GM23338 (cell line): ENCODE results near the gene CYP51A1. TPM values are rescaled to one million over a fixed set of nuclear protein-coding genes. Genes with fewer than 3 reads are reported as not detected.

Experiments
- ATAC-seq: fragments of 200-7000 bp; cut with Tn5 transposase; 3 replicates; pipeline ENCODE4 v1.9.1; 2020
- DNase-seq: peaks from one replicate; pipeline ENCODE4 v3.0.0-alpha.2; 2015; ENCODE audit warnings: low spot score
- H2AFZ ChIP-seq: fragments of 200-600 bp; sonication (generic); 2 replicates; pipeline ENCODE4 v1.8.0; 2016; ENCODE audit warnings: antibody characterized with exemption, mild to moderate bottlenecking, moderate library complexity
- H3F3A ChIP-seq: fragments of 200-600 bp; sonication (generic); replicated peaks from 2 replicates; pipeline ENCODE4 v1.8.0; 2017; ENCODE audit warnings: antibody characterized with exemption, mixed run types, low read depth
- H3K27ac ChIP-seq: fragments of 200-600 bp; sonication (generic); 2 replicates; pipeline ENCODE4 v1.6.1; 2016; ENCODE audit warnings: low read depth
- H3K27me3 ChIP-seq: fragments of 200-600 bp; sonication (generic); 2 replicates; pipeline ENCODE4 v1.8.0; 2016; ENCODE audit warnings: mild to moderate bottlenecking, mixed run types, moderate library complexity; ENCODE audit not compliant: insufficient read depth
- H3K36me3 ChIP-seq: fragments of 200-600 bp; sonication (generic); 2 replicates; pipeline ENCODE4 v1.8.0; 2016; ENCODE audit warnings: mild to moderate bottlenecking; ENCODE audit not compliant: insufficient read depth
- H3K4me1 ChIP-seq: fragments of 200-600 bp; sonication (generic); 2 replicates; pipeline ENCODE4 v1.8.0; 2016; ENCODE audit warnings: mild to moderate bottlenecking, moderate library complexity; ENCODE audit not compliant: insufficient read depth
- H3K4me2 ChIP-seq: fragments of 200-600 bp; sonication (generic); 2 replicates; pipeline ENCODE4 v1.7.1; 2017; ENCODE audit warnings: mixed run types
- H3K4me3 ChIP-seq: fragments of 200-600 bp; sonication (generic); 2 replicates; pipeline ENCODE4 v1.6.1; 2016; ENCODE audit warnings: mixed run types
- H3K79me2 ChIP-seq: fragments of 200-600 bp; sonication (generic); replicated peaks from 2 replicates; pipeline ENCODE4 v1.8.0; 2017; ENCODE audit warnings: mild to moderate bottlenecking; ENCODE audit not compliant: insufficient read depth
- H3K9me2 ChIP-seq: fragments of 200-600 bp; sonication (generic); 2 replicates; pipeline ENCODE4 v1.8.0; 2017; ENCODE audit not compliant: insufficient read depth
- H4K20me1 ChIP-seq: fragments of 200-600 bp; sonication (generic); replicated peaks from 2 replicates; pipeline ENCODE4 v1.8.0; 2017; ENCODE audit warnings: mild to moderate bottlenecking; ENCODE audit not compliant: insufficient read depth
- H3K27ac Mint-ChIP-seq: 2 replicates; pipeline ENCODE4 v1.8.0; 2020; ENCODE audit warnings: inconsistent platforms, mild to moderate bottlenecking, moderate library complexity, mixed read lengths
- H3K27me3 Mint-ChIP-seq: 3 replicates; pipeline ENCODE4 v1.8.0; 2022; ENCODE audit warnings: low read depth, mild to moderate bottlenecking, moderate library complexity, mixed read lengths, inconsistent platforms; ENCODE audit not compliant: insufficient read depth, poor library complexity
- H3K36me3 Mint-ChIP-seq: 3 replicates; pipeline ENCODE4 v1.8.0; 2021; ENCODE audit warnings: low read depth, mild to moderate bottlenecking, inconsistent platforms, moderate library complexity, mixed read lengths
- H3K4me1 Mint-ChIP-seq: 3 replicates; pipeline ENCODE4 v1.8.0; 2020; ENCODE audit warnings: mild to moderate bottlenecking, inconsistent platforms, mixed read lengths
- H3K4me3 Mint-ChIP-seq: 3 replicates; pipeline ENCODE4 v1.8.0; 2021; ENCODE audit warnings: moderate library complexity, mild to moderate bottlenecking, inconsistent platforms, mixed read lengths
- H3K9me3 Mint-ChIP-seq: 3 replicates; pipeline ENCODE4 v1.8.0; 2020; ENCODE audit warnings: moderate library complexity, mild to moderate bottlenecking, inconsistent platforms, mixed read lengths
- CREB1 ChIP-seq: fragments of 250-450 bp; sonication (Bioruptor Pico); IDR thresholded peaks from 2 replicates; pipeline ENCODE4 v1.5.0; 2020; ENCODE audit warnings: low read depth, mild to moderate bottlenecking, moderate library complexity
- CTCF ChIP-seq, 2 experiments: fragments of 200-600 bp in 1 of 2; sonication (generic) in 1 of 2; conservative IDR thresholded peaks; 2 replicates each; pipeline versions ENCODE4 v1.5.1 to v1.6.1; 2016 to 2017; ENCODE audit warnings: antibody characterized with exemption in 2 of 2, low read depth in 2 of 2, mild to moderate bottlenecking in 2 of 2, moderate library complexity in 1 of 2
- ETS1 ChIP-seq: IDR thresholded peaks from 2 replicates; pipeline ENCODE4 v1.6.1; 2016; ENCODE audit warnings: antibody characterized with exemption
- EZH2 ChIP-seq: fragments of 200-600 bp; sonication (generic); IDR thresholded peaks from one replicate; pipeline ENCODE4 v1.8.0; 2017; ENCODE audit warnings: antibody characterized with exemption, mild to moderate bottlenecking, low read depth; ENCODE audit not compliant: unreplicated experiment
- EZH2phosphoT487 ChIP-seq: fragments of 200-600 bp; sonication (generic); IDR thresholded peaks from one replicate; pipeline ENCODE4 v1.8.1; 2018; ENCODE audit warnings: antibody characterized with exemption; ENCODE audit not compliant: unreplicated experiment
- JUNB ChIP-seq: IDR thresholded peaks from one replicate; pipeline ENCODE4 v1.6.1; 2016; ENCODE audit warnings: antibody characterized with exemption; ENCODE audit not compliant: unreplicated experiment
- NANOG ChIP-seq: IDR thresholded peaks from 2 replicates; pipeline ENCODE4 v1.6.1; 2016; ENCODE audit warnings: antibody characterized with exemption, borderline replicate concordance
- POLR2AphosphoS5 ChIP-seq: IDR thresholded peaks from 2 replicates; pipeline ENCODE4 v1.6.1; 2016; ENCODE audit warnings: antibody characterized with exemption, low read depth
- STAT1 ChIP-seq: IDR thresholded peaks from one replicate; pipeline ENCODE4 v1.6.1; 2016; ENCODE audit warnings: antibody characterized with exemption; ENCODE audit not compliant: unreplicated experiment
- ZNF114 ChIP-seq: fragments of 250-450 bp; sonication (Bioruptor Pico); IDR thresholded peaks from 2 replicates; pipeline ENCODE4 v1.5.0; 2020; ENCODE audit warnings: mild to moderate bottlenecking, moderate library complexity
- ZNF331 ChIP-seq: fragments of 250-450 bp; sonication (Bioruptor Pico); IDR thresholded peaks from 2 replicates; pipeline ENCODE4 v1.5.0; 2020; ENCODE audit warnings: low read depth, mild to moderate bottlenecking, moderate library complexity
- polyA plus RNA-seq: library from polyadenylated mRNA; unstranded; fragments of >200 nt; fragmentation: Nextera tagmentation; extraction: Ambion mirVana; gene quantifications from 2 replicates; pipeline ENCODE4 v1.2.1, GENCODE V29; 2016
- total RNA-seq: library from RNA; depleted of rRNA; stranded (reverse); fragments of >200 nt; shearing (Covaris generic); gene quantifications from 2 replicates; pipeline ENCODE4 v1.2.3, GENCODE V29; 2014
- TF ChIP-seq, protein P1 (sequence below): fragments of 250-450 bp; sonication (Bioruptor Pico); IDR thresholded peaks from 2 replicates; pipeline ENCODE4 v1.5.0; 2020; ENCODE audit warnings: mild to moderate bottlenecking, moderate library complexity
- TF ChIP-seq, protein P2 (sequence below): IDR thresholded peaks from one replicate; pipeline ENCODE4 v1.6.1; 2018; ENCODE audit warnings: antibody characterized with exemption; ENCODE audit not compliant: unreplicated experiment

Gene CYP51A1
- total and polyA plus RNA-seq, 2 experiments from 2014 or later = 65.6 to 163 TPM

- no peaks in the 10 kb centered on the region for H3K4me1 Mint-ChIP-seq
- no peaks in the 10 kb centered on the region; the same call in 1 of the 2 replicates for H4K20me1 ChIP-seq
- no peak for TF ChIP-seq ETS1
- no peak for TF ChIP-seq CTCF (conservative IDR thresholded peaks at IDR 0.05; ENCODE audit: low read depth in 2 of 2)
- no peak for TF ChIP-seq EZH2
- no peak for TF ChIP-seq ZNF331 (CRISPR knock-in tag)
- no peak for TF ChIP-seq EZH2phosphoT487
- TF ChIP-seq, protein P1, sequence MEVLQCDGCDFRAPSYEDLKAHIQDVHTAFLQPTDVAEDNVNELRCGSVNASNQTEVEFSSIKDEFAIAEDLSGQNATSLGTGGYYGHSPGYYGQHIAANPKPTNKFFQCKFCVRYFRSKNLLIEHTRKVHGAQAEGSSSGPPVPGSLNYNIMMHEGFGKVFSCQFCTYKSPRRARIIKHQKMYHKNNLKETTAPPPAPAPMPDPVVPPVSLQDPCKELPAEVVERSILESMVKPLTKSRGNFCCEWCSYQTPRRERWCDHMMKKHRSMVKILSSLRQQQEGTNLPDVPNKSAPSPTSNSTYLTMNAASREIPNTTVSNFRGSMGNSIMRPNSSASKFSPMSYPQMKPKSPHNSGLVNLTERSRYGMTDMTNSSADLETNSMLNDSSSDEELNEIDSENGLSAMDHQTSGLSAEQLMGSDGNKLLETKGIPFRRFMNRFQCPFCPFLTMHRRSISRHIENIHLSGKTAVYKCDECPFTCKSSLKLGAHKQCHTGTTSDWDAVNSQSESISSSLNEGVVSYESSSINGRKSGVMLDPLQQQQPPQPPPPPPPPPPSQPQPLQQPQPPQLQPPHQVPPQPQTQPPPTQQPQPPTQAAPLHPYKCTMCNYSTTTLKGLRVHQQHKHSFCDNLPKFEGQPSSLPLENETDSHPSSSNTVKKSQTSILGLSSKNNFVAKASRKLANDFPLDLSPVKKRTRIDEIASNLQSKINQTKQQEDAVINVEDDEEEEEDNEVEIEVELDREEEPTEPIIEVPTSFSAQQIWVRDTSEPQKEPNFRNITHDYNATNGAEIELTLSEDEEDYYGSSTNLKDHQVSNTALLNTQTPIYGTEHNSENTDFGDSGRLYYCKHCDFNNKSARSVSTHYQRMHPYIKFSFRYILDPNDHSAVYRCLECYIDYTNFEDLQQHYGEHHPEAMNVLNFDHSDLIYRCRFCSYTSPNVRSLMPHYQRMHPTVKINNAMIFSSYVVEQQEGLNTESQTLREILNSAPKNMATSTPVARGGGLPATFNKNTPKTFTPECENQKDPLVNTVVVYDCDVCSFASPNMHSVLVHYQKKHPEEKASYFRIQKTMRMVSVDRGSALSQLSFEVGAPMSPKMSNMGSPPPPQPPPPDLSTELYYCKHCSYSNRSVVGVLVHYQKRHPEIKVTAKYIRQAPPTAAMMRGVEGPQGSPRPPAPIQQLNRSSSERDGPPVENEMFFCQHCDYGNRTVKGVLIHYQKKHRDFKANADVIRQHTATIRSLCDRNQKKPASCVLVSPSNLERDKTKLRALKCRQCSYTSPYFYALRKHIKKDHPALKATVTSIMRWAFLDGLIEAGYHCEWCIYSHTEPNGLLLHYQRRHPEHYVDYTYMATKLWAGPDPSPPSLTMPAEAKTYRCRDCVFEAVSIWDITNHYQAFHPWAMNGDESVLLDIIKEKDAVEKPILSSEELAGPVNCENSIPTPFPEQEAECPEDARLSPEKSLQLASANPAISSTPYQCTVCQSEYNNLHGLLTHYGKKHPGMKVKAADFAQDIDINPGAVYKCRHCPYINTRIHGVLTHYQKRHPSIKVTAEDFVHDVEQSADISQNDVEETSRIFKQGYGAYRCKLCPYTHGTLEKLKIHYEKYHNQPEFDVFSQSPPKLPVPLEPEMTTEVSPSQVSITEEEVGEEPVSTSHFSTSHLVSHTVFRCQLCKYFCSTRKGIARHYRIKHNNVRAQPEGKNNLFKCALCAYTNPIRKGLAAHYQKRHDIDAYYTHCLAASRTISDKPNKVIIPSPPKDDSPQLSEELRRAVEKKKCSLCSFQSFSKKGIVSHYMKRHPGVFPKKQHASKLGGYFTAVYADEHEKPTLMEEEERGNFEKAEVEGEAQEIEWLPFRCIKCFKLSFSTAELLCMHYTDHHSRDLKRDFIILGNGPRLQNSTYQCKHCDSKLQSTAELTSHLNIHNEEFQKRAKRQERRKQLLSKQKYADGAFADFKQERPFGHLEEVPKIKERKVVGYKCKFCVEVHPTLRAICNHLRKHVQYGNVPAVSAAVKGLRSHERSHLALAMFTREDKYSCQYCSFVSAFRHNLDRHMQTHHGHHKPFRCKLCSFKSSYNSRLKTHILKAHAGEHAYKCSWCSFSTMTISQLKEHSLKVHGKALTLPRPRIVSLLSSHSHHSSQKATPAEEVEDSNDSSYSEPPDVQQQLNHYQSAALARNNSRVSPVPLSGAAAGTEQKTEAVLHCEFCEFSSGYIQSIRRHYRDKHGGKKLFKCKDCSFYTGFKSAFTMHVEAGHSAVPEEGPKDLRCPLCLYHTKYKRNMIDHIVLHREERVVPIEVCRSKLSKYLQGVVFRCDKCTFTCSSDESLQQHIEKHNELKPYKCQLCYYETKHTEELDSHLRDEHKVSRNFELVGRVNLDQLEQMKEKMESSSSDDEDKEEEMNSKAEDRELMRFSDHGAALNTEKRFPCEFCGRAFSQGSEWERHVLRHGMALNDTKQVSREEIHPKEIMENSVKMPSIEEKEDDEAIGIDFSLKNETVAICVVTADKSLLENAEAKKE (CRISPR knock-in tag) = no peak
- TF ChIP-seq JUNB = no peak
- no peak for TF ChIP-seq POLR2AphosphoS5
- TF ChIP-seq ZNF114 = no peak
- no peak for TF ChIP-seq NANOG
- TF ChIP-seq STAT1 = no peak
- no peak for TF ChIP-seq CREB1
- TF ChIP-seq, protein P2, sequence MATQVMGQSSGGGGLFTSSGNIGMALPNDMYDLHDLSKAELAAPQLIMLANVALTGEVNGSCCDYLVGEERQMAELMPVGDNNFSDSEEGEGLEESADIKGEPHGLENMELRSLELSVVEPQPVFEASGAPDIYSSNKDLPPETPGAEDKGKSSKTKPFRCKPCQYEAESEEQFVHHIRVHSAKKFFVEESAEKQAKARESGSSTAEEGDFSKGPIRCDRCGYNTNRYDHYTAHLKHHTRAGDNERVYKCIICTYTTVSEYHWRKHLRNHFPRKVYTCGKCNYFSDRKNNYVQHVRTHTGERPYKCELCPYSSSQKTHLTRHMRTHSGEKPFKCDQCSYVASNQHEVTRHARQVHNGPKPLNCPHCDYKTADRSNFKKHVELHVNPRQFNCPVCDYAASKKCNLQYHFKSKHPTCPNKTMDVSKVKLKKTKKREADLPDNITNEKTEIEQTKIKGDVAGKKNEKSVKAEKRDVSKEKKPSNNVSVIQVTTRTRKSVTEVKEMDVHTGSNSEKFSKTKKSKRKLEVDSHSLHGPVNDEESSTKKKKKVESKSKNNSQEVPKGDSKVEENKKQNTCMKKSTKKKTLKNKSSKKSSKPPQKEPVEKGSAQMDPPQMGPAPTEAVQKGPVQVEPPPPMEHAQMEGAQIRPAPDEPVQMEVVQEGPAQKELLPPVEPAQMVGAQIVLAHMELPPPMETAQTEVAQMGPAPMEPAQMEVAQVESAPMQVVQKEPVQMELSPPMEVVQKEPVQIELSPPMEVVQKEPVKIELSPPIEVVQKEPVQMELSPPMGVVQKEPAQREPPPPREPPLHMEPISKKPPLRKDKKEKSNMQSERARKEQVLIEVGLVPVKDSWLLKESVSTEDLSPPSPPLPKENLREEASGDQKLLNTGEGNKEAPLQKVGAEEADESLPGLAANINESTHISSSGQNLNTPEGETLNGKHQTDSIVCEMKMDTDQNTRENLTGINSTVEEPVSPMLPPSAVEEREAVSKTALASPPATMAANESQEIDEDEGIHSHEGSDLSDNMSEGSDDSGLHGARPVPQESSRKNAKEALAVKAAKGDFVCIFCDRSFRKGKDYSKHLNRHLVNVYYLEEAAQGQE = no peak
- no peak overlapping the region for H3K27ac ChIP-seq
- no peak overlapping the region for H3K27ac Mint-ChIP-seq
- no peak for ATAC-seq
- H3K36me3 ChIP-seq = peaks cover 42% of the 10 kb centered on the region
- no peak overlapping the region for H3K4me2 ChIP-seq
- no peaks in the 10 kb centered on the region for H3K4me1 ChIP-seq
- H2AFZ ChIP-seq = no peak overlapping the region
- H3K36me3 Mint-ChIP-seq = peaks cover 54% of the 10 kb centered on the region
- H3K9me2 ChIP-seq = no peaks in the 10 kb centered on the region
- no peak overlapping the region for H3K4me3 ChIP-seq
- peaks cover 4% of the 10 kb centered on the region; the same call in 2 of the 3 replicates for H3K9me3 Mint-ChIP-seq
- no peaks in the 10 kb centered on the region for H3K27me3 ChIP-seq
- DNase-seq = no peak
- H3K4me3 Mint-ChIP-seq = no peak overlapping the region
- no peaks in the 10 kb centered on the region for H3K79me2 ChIP-seq
- H3K27me3 Mint-ChIP-seq = no peaks in the 10 kb centered on the region
- no peaks in the 10 kb centered on the region for H3F3A ChIP-seq
Measured at GRCh38 chr7:92088266-92088665, 46.0 kb downstream of the CYP51A1 start.
